ENCODE results near the gene EOMES.

GRCh38 chr3:27699067-27699466, 23.1 kb downstream of the EOMES start:
- TF ChIP-seq, protein P1, sequence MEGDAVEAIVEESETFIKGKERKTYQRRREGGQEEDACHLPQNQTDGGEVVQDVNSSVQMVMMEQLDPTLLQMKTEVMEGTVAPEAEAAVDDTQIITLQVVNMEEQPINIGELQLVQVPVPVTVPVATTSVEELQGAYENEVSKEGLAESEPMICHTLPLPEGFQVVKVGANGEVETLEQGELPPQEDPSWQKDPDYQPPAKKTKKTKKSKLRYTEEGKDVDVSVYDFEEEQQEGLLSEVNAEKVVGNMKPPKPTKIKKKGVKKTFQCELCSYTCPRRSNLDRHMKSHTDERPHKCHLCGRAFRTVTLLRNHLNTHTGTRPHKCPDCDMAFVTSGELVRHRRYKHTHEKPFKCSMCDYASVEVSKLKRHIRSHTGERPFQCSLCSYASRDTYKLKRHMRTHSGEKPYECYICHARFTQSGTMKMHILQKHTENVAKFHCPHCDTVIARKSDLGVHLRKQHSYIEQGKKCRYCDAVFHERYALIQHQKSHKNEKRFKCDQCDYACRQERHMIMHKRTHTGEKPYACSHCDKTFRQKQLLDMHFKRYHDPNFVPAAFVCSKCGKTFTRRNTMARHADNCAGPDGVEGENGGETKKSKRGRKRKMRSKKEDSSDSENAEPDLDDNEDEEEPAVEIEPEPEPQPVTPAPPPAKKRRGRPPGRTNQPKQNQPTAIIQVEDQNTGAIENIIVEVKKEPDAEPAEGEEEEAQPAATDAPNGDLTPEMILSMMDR (conservative IDR thresholded peaks at IDR 0.05; ENCODE audit: low read depth in 2 of 2): no peak
- TF ChIP-seq ETS1 (IDR thresholded peaks at IDR 0.05) (no peak), EZH2 (IDR thresholded peaks at IDR 0.05; ENCODE audit: low read depth, unreplicated experiment) (no peak), POLR2AphosphoS5 (IDR thresholded peaks at IDR 0.05; ENCODE audit: low read depth) (no peak), STAT1 (IDR thresholded peaks at IDR 0.05; ENCODE audit: unreplicated experiment) (no peak), ZNF114 (CRISPR knock-in tag; IDR thresholded peaks at IDR 0.05) (no peak), EZH2phosphoT487 (IDR thresholded peaks at IDR 0.05; ENCODE audit: unreplicated experiment) (no peak), CREB1 (CRISPR knock-in tag; IDR thresholded peaks at IDR 0.05; ENCODE audit: low read depth) (no peak)
- TF ChIP-seq, protein P2, sequence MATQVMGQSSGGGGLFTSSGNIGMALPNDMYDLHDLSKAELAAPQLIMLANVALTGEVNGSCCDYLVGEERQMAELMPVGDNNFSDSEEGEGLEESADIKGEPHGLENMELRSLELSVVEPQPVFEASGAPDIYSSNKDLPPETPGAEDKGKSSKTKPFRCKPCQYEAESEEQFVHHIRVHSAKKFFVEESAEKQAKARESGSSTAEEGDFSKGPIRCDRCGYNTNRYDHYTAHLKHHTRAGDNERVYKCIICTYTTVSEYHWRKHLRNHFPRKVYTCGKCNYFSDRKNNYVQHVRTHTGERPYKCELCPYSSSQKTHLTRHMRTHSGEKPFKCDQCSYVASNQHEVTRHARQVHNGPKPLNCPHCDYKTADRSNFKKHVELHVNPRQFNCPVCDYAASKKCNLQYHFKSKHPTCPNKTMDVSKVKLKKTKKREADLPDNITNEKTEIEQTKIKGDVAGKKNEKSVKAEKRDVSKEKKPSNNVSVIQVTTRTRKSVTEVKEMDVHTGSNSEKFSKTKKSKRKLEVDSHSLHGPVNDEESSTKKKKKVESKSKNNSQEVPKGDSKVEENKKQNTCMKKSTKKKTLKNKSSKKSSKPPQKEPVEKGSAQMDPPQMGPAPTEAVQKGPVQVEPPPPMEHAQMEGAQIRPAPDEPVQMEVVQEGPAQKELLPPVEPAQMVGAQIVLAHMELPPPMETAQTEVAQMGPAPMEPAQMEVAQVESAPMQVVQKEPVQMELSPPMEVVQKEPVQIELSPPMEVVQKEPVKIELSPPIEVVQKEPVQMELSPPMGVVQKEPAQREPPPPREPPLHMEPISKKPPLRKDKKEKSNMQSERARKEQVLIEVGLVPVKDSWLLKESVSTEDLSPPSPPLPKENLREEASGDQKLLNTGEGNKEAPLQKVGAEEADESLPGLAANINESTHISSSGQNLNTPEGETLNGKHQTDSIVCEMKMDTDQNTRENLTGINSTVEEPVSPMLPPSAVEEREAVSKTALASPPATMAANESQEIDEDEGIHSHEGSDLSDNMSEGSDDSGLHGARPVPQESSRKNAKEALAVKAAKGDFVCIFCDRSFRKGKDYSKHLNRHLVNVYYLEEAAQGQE (IDR thresholded peaks at IDR 0.05; ENCODE audit: unreplicated experiment): no peak
